Ascending aorta (tissue), 2 donors: ENCODE data around the gene KCNE3. TPM values are rescaled to one million over a fixed set of nuclear protein-coding genes. Genes with fewer than 3 reads are reported as not detected.

Experiments
- DNase-seq, 2 donors: peaks; one replicate each; pipeline ENCODE4 v3.0.0-alpha.2; 2019; ENCODE audit warnings: low spot score in 2 of 2
- H3K27ac ChIP-seq, 2 donors: fragments of 200-600 bp; sonication (generic); one replicate each; pipeline ENCODE4 v1.5.1; 2016 to 2017; ENCODE audit warnings: mild to moderate bottlenecking in 1 of 2
- H3K27me3 ChIP-seq: fragments of 200-600 bp; sonication (generic); one replicate; pipeline ENCODE4 v1.5.1; 2017
- H3K36me3 ChIP-seq, 2 donors: fragments of 200-600 bp; sonication (generic); one replicate each; pipeline ENCODE4 v1.5.1; 2016
- H3K4me1 ChIP-seq, 2 donors: fragments of 200-600 bp; sonication (generic); one replicate each; pipeline ENCODE4 v1.5.1; 2016 to 2017; ENCODE audit warnings: mild to moderate bottlenecking in 1 of 2
- H3K4me3 ChIP-seq, 2 donors: fragments of 200-600 bp; sonication (generic); one replicate each; pipeline ENCODE4 v1.5.1; 2016 to 2017; ENCODE audit warnings: mild to moderate bottlenecking in 1 of 2
- H3K9me3 ChIP-seq, 2 donors: fragments of 200-600 bp; sonication (generic); one replicate each; pipeline ENCODE4 v1.5.1; 2016
- intact Hi-C: fragments of 100-400 bp; cut with DNase I; formaldehyde crosslinking; loops from one replicate; pipeline ENCODE4 v1.15.1; 2023
- total RNA-seq: library from RNA; depleted of rRNA; stranded (reverse); fragments of >200 nt; gene quantifications from one replicate; pipeline ENCODE4 v1.1.0, GENCODE V29; 2016
- TF ChIP-seq, protein P1 (sequence below), 3 experiments: fragments of 200-600 bp in 2 of 3; fragments of 450-650 bp in 1 of 3; sonication (generic) in 2 of 3; IDR thresholded peaks; one replicate each; pipeline ENCODE4 v1.5.1; 2016 to 2019; ENCODE audit warnings: antibody characterized with exemption in 3 of 3, mild to moderate bottlenecking in 1 of 3, moderate library complexity in 1 of 3

The KCNE3 gene
- total RNA-seq, 1 donor from 2014 or later = not detected

DNA sequence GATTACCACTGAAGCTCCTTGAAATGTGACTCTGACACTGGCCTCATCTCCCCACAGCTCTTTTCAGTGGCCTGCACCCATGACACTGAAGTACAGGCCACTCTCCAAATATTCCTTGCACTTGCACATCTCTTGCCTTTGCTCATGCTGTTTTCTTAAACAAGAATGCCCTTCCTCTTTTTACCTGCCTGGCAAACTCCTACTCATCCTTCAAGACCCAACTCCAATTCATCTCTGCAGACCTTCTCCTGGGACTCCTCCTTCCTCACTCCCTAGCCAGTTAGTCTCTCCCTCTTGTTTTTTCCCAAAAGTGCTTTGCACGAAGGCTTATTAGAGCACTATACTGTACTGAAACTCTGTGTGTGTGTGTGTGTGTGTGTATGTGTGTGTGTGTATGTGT lies 2.6 kb downstream of the KCNE3 start:
- no peaks in the 10 kb centered on the region for H3K27me3 ChIP-seq
- H3K4me1 ChIP-seq = peaks cover 0 to 8% of the 10 kb centered on the region in 2 donors
- no peaks in the 10 kb centered on the region for H3K36me3 ChIP-seq
- peak in 1 of 2 donors; percentile 41 for DNase-seq
- H3K9me3 ChIP-seq = no peaks in the 10 kb centered on the region
- TF ChIP-seq, protein P1, sequence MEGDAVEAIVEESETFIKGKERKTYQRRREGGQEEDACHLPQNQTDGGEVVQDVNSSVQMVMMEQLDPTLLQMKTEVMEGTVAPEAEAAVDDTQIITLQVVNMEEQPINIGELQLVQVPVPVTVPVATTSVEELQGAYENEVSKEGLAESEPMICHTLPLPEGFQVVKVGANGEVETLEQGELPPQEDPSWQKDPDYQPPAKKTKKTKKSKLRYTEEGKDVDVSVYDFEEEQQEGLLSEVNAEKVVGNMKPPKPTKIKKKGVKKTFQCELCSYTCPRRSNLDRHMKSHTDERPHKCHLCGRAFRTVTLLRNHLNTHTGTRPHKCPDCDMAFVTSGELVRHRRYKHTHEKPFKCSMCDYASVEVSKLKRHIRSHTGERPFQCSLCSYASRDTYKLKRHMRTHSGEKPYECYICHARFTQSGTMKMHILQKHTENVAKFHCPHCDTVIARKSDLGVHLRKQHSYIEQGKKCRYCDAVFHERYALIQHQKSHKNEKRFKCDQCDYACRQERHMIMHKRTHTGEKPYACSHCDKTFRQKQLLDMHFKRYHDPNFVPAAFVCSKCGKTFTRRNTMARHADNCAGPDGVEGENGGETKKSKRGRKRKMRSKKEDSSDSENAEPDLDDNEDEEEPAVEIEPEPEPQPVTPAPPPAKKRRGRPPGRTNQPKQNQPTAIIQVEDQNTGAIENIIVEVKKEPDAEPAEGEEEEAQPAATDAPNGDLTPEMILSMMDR (IDR thresholded peaks at IDR 0.05) = no peak
- no peak overlapping the region for H3K27ac ChIP-seq
- no peak overlapping the region for H3K4me3 ChIP-seq
- intact Hi-C loops = loop anchor here (10.0 kb wide), 1 partner anchor 260 kb away; no protein-coding TSS in a partner anchor

DNA sequence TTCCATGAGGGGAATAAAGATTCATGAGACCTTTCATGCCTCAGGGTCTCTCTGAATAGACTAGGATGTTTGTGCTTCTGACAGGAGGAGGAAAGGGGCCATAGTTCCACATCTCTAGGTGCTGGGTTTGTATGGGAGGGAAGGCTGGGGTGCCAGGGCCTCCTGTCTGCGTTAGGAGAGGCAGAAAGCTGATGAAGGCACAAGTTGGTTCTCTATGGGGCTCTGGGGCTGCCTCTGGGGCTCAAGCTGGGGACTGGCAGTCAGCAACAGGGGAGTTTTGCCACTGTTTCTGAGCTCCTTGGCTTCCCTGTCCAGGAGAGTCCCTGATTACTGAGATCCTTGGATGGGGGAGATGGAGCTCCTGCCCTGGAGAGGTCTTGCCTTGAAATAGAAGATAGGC lies 4.1 kb downstream of the KCNE3 start:
- no peaks in the 10 kb centered on the region for H3K9me3 ChIP-seq
- TF ChIP-seq, protein P1 (IDR thresholded peaks at IDR 0.05) = no peak

DNA sequence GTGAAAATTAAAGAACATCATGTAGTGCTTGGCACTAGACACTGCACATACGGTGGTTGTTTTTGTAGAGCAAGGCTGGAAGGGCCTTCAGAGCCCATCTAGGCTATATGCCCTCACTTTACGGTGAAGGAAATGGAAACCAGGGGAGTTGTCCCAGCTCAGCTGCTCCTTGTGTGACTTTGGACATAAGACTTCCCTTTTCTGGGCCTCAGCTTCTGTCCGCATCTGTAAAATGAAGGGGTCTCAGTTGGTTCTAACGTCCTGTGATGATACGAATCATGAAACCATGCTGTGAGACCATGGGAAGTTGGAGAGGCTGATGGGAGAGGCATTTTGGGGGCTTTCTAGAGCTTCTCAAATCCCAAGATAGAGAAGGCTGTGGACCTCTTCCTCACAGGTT lies 4.7 kb downstream of the KCNE3 start:
- Histone ChIP-seq H3K9me3 (no peaks in the 10 kb centered on the region), H3K27me3 (no peaks in the 10 kb centered on the region), H3K27ac (no peak overlapping the region), H3K4me1 (peaks cover 0 to 7% of the 10 kb centered on the region in 2 donors), H3K36me3 (no peaks in the 10 kb centered on the region), H3K4me3 (no peak overlapping the region)
- DNase-seq = peak in 1 of 2 donors; percentile 46
- TF ChIP-seq, protein P1 (IDR thresholded peaks at IDR 0.05) = no peak
- intact Hi-C loops = loop anchor here (10.0 kb wide), 1 partner anchor 262 kb away; no protein-coding TSS in a partner anchor

More for the DNA sequence above, 4.1 kb downstream of the KCNE3 start:
- peak in 1 of 2 donors; percentile 54 for DNase-seq
- Histone ChIP-seq H3K4me3 (no peak overlapping the region), H3K4me1 (peaks cover 0 to 8% of the 10 kb centered on the region in 2 donors), H3K27me3 (no peaks in the 10 kb centered on the region), H3K36me3 (no peaks in the 10 kb centered on the region), H3K27ac (no peak overlapping the region)
- intact Hi-C loops = loop anchor here (10.0 kb wide), 1 partner anchor 262 kb away; no protein-coding TSS in a partner anchor

DNA sequence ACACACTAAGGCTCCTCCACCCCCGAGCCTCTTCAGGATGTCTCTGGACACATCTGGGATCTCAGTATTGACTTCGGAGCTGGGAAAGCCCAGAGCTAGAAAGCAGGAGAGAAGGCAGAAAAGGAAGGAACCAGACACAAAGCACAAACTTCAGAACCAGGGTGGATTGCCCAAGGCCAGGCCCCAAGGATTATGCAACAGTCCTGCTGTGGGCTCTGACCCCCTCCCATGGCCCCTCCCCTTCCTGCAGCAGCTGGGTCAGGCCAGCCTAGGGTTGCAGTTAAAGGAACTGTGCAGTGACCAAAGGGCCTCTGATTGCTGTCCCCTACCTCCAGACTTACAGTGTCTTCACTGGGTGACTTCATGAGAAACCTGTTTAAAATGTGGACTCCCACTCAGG lies 5.3 kb downstream of the KCNE3 start:
- Histone ChIP-seq H3K27me3 (no peaks in the 10 kb centered on the region), H3K4me1 (peaks cover 0 to 3% of the 10 kb centered on the region in 2 donors), H3K36me3 (no peaks in the 10 kb centered on the region), H3K27ac (peak overlapping the region; percentile 6 to 12), H3K4me3 (peak overlapping the region in 1 of 2 donors; percentile 29), H3K9me3 (no peaks in the 10 kb centered on the region)
- DNase-seq = peak; percentile 54 to 82
- intact Hi-C loops = loop anchor here (10.0 kb wide), 1 partner anchor 263 kb away; no protein-coding TSS in a partner anchor
- TF ChIP-seq, protein P1 (IDR thresholded peaks at IDR 0.05) = no peak

DNA sequence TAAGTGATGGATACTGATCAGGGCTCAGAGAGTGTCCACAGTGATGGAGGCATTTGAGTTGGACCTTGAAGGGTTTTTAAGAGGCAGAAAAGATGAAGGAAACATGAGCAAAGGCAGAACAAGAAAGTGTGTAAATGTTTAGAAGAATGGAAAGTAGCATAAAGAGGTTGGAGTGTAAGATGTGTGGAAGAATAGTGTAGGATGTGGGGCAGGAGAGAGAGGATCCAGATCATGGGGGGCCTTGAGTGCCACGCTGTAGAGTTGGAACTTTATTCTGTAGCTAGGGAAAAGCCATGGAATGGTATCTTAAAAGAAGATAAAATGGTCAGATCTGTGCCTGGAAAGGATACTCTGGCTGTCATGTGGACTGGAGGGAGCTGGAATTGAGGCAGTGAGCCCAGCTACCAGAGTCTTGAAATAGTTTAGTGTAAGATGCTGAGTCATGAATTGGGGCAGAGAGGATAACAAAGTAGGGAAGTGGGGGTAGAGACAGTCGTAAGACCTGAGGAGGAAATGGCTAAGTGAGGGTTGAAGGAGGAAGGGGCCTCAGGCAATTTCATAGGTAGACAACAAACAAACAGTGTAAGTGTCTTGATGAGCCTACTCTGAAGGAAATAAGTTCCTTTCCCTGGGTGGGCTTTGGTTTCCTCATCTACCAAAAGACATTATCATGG lies 6.7 kb downstream of the KCNE3 start:
- intact Hi-C loops = loop anchor here (10.0 kb wide), 1 partner anchor 264 kb away; no protein-coding TSS in a partner anchor
- TF ChIP-seq, protein P1 (IDR thresholded peaks at IDR 0.05) = no peak
- no peak overlapping the region for H3K27ac ChIP-seq

More for the DNA sequence above, 6.7 kb downstream of the KCNE3 start:
- peak in 1 of 2 donors; percentile 41 for DNase-seq
- H3K27me3 ChIP-seq = no peaks in the 10 kb centered on the region
- H3K9me3 ChIP-seq = no peaks in the 10 kb centered on the region
- no peaks in the 10 kb centered on the region for H3K4me1 ChIP-seq
- H3K36me3 ChIP-seq = no peaks in the 10 kb centered on the region
- H3K4me3 ChIP-seq = peak overlapping the region in 1 of 2 donors; percentile 2
